Nephron (organoid): ENCODE data around the gene TMEM254.
"Not testable (repeated sequence)": the region's sequence is repeated elsewhere in the genome, so short reads cannot be mapped to it uniquely, and the experiment has no call there.

Experiments used
- H3K27ac Mint-ChIP-seq, 3 experiments: 2 replicates each; pipeline ENCODE4 v1.8.0; 2020; ENCODE audit warnings: mixed read lengths in 3 of 3, mild to moderate bottlenecking in 2 of 3, moderate library complexity in 1 of 3
- H3K27me3 Mint-ChIP-seq: 2 replicates; pipeline ENCODE4 v1.8.0; 2021; ENCODE audit warnings: low read depth, mild to moderate bottlenecking, moderate library complexity, mixed read lengths
- H3K36me3 Mint-ChIP-seq: 2 replicates; pipeline ENCODE4 v1.8.0; 2020; ENCODE audit warnings: low read depth, mixed read lengths
- H3K4me1 Mint-ChIP-seq: 2 replicates; pipeline ENCODE4 v1.8.0; 2020; ENCODE audit warnings: mixed read lengths
- H3K4me3 Mint-ChIP-seq, 3 experiments: 2 replicates each; pipeline ENCODE4 v1.8.0; 2020; ENCODE audit warnings: mild to moderate bottlenecking in 3 of 3, mixed read lengths in 3 of 3, moderate library complexity in 2 of 3
- H3K9me3 Mint-ChIP-seq: 2 replicates; pipeline ENCODE4 v1.8.0; 2020; ENCODE audit warnings: mixed read lengths
- CTCF ChIP-seq, 3 experiments: fragments of 200-600 bp; sonication (generic); IDR thresholded peaks; one replicate each; pipeline ENCODE4 v1.5.0; 2021; ENCODE audit warnings: antibody characterized with exemption in 3 of 3; ENCODE audit not compliant: unreplicated experiment in 3 of 3

TMEM254 gene

GRCh38 chr10:80090121-80090520 lies 11.7 kb downstream of the TMEM254 start:
- Mint-ChIP-seq H3K27ac (no peak overlapping the region), H3K36me3 (peaks cover 7% of the 10 kb centered on the region), H3K4me3 (no peak overlapping the region), H3K9me3 (no peaks in the 10 kb centered on the region), H3K4me1 (no peaks in the 10 kb centered on the region), H3K27me3 (no peaks in the 10 kb centered on the region)
- TF ChIP-seq CTCF (IDR thresholded peaks at IDR 0.05; ENCODE audit: unreplicated experiment in 3 of 3): no peak

DNA sequence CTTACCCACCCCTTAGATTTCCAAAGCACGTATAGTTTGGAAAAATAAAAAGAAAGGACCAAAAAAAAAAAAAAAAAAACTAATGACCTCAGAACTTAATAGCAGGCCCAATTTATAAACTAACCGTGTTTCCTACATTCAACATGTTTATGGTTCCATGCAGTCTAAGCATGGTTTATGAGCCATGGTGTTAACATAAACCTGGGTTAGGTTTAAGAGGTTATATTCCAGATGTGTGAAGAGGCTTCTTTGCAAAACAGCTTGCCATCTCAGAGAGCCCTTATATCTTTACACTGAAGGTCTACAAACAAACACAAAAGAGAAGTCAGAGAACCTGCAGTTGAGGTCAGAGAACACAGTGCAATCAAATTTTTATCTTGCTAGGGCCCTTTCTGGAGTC lies 15.8 kb downstream of the TMEM254 start:
- TF ChIP-seq CTCF (IDR thresholded peaks at IDR 0.05; ENCODE audit: unreplicated experiment in 3 of 3): no peak
- Mint-ChIP-seq H3K27ac (no peak overlapping the region), H3K36me3 (no peaks in the 10 kb centered on the region), H3K27me3 (no peaks in the 10 kb centered on the region), H3K4me3 (no peak overlapping the region), H3K4me1 (no peaks in the 10 kb centered on the region), H3K9me3 (no peaks in the 10 kb centered on the region)

DNA sequence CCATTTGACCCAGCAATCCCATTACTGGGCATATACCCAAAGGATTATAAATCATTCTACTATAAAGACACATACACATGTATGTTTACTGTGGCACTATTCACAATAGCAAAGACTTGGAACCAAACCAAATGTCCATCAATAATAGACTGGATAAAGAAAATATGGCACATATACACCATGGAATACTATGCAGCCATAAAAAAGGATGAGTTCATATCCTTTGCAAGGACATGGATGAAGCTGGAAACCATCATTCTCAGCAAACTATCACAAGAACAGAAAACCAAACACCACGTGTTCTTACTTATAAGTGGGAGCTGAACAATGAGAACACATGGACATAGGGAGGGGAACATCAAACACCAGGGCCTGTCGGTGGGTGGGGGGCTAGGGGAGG lies 19.8 kb downstream of the TMEM254 start:
- H3K27me3 Mint-ChIP-seq, H3K4me1 Mint-ChIP-seq, H3K27ac Mint-ChIP-seq, H3K9me3 Mint-ChIP-seq, H3K4me3 Mint-ChIP-seq, H3K36me3 Mint-ChIP-seq: not testable (repeated sequence)

DNA sequence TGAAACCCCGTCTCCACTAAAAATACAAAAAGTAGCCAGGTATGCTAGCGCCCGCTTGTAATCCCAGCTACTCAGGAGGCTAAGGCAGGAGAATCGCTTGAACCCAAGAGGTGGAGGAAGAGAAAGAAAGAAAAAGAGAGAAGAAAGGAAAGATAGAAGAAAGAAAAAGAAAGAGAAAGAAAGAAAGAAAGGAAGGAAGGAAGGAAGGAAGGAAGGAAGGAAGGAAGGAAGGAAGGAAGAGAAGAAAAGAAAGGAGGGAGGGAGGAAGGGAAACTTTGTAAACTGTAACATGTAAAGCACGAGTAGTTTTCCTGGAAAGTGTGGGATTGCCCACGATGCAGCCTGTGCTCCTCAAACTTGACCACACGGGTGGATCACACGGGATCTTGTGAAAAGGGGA lies 20.8 kb downstream of the TMEM254 start:
- H3K4me1 Mint-ChIP-seq, H3K9me3 Mint-ChIP-seq, H3K4me3 Mint-ChIP-seq, H3K27ac Mint-ChIP-seq, H3K27me3 Mint-ChIP-seq, H3K36me3 Mint-ChIP-seq: not testable (repeated sequence)

DNA sequence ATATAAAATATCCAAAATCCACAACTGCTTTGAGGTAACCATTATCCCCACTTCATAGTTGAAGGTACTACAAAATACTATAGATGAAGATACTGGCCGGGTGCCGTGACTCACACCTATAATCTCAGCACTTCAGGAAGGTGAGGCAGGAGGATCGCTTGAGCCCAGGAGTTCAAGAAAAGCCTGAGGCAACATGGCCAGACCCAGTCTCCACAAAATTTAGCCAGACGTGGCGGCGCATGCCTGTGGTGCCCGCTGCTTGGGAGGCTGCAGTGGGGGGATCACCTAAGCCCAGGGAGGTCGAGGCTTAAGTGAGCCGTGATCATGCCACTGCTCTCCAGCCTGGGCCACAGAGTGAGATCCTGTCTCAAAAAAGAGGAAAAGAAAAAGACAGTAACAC lies 21.7 kb downstream of the TMEM254 start:
- Mint-ChIP-seq H3K4me1 (peaks cover 15% of the 10 kb centered on the region), H3K27ac (no peak overlapping the region), H3K27me3 (no peaks in the 10 kb centered on the region), H3K9me3 (no peaks in the 10 kb centered on the region), H3K36me3 (no peaks in the 10 kb centered on the region), H3K4me3 (no peak overlapping the region)
- no peak for TF ChIP-seq CTCF (IDR thresholded peaks at IDR 0.05; ENCODE audit: unreplicated experiment in 3 of 3)

GRCh38 chr10:80100861-80101695 lies 22.6 kb downstream of the TMEM254 start:
- Mint-ChIP-seq H3K27me3 (no peaks in the 10 kb centered on the region), H3K9me3 (peaks cover 3% of the 10 kb centered on the region), H3K36me3 (no peaks in the 10 kb centered on the region), H3K27ac (no peak overlapping the region), H3K4me1 (peaks cover 21% of the 10 kb centered on the region), H3K4me3 (no peak overlapping the region)
- no peak for TF ChIP-seq CTCF (IDR thresholded peaks at IDR 0.05; ENCODE audit: unreplicated experiment in 3 of 3)
